ENCODE measurements around the gene RCCD1.

Gene RCCD1

GRCh38 chr15:90945091-90945490 lies 9.6 kb upstream of the RCCD1 start:
- DNase-seq = no peak

- no peak for DNase-seq
Observed at GRCh38 chr15:90946538-90946937, 8.1 kb upstream of the RCCD1 start.

- no peak for DNase-seq
Observed at GRCh38 chr15:90946941-90947576, 7.6 kb upstream of the RCCD1 start.

- DNase-seq = no peak
Observed at GRCh38 chr15:90947577-90948357, 6.9 kb upstream of the RCCD1 start.

- no peak for DNase-seq
Observed at GRCh38 chr15:90948506-90948905, 6.2 kb upstream of the RCCD1 start.

GRCh38 chr15:90949979-90950675 lies 4.6 kb upstream of the RCCD1 start:
- DNase-seq = no peak

GRCh38 chr15:90950676-90951075 lies 4.0 kb upstream of the RCCD1 start:
- DNase-seq = no peak

GRCh38 chr15:90952901-90953677 lies 1.6 kb upstream of the RCCD1 start:
- no peak for DNase-seq

- DNase-seq = no peak
Observed at GRCh38 chr15:90953947-90954711, 555 bp upstream of the RCCD1 start.

GRCh38 chr15:90955624-90956273 lies 1.1 kb downstream of the RCCD1 start:
- peak; percentile 1 for DNase-seq

- peak; percentile 5 for DNase-seq
Observed at GRCh38 chr15:90956274-90957030, 1.8 kb downstream of the RCCD1 start.

GRCh38 chr15:90957031-90957790 lies 2.5 kb downstream of the RCCD1 start:
- no peak for DNase-seq

GRCh38 chr15:90957791-90958190 lies 3.1 kb downstream of the RCCD1 start:
- no peak for DNase-seq

- no peak for DNase-seq
Observed at GRCh38 chr15:90959028-90959595, 4.4 kb downstream of the RCCD1 start.

- DNase-seq = no peak
Observed at GRCh38 chr15:90959894-90960293, 5.2 kb downstream of the RCCD1 start.

- no peak for DNase-seq
Observed at GRCh38 chr15:90960298-90961091, 5.8 kb downstream of the RCCD1 start.

GRCh38 chr15:90962021-90962420 lies 7.3 kb downstream of the RCCD1 start:
- DNase-seq = no peak

GRCh38 chr15:90966262-90966661 lies 11.6 kb downstream of the RCCD1 start:
- no peak for DNase-seq

- no peak for DNase-seq
Observed at GRCh38 chr15:90967206-90967605, 12.5 kb downstream of the RCCD1 start.

All from NCI-H187 treated with DMSO at 0.1 percent for 48 hours (cell line).